Myocyte (in vitro differentiated cells): Measurements from ENCODE around the gene RHBG. TPM values are rescaled to one million over a fixed set of nuclear protein-coding genes. Genes with fewer than 3 reads are reported as not detected.

Experiments used
- DNase-seq: peaks from one replicate; pipeline ENCODE4 v3.0.0-alpha.2; 2012; ENCODE audit warnings: low read depth
- total RNA-seq: library from RNA; depleted of rRNA; stranded (reverse); fragments of >200 nt; gene quantifications from 2 replicates; pipeline ENCODE4 v1.2.3, GENCODE V29; 2014

The RHBG gene
- total RNA-seq, 1 donor from 2014 or later = not detected

DNA sequence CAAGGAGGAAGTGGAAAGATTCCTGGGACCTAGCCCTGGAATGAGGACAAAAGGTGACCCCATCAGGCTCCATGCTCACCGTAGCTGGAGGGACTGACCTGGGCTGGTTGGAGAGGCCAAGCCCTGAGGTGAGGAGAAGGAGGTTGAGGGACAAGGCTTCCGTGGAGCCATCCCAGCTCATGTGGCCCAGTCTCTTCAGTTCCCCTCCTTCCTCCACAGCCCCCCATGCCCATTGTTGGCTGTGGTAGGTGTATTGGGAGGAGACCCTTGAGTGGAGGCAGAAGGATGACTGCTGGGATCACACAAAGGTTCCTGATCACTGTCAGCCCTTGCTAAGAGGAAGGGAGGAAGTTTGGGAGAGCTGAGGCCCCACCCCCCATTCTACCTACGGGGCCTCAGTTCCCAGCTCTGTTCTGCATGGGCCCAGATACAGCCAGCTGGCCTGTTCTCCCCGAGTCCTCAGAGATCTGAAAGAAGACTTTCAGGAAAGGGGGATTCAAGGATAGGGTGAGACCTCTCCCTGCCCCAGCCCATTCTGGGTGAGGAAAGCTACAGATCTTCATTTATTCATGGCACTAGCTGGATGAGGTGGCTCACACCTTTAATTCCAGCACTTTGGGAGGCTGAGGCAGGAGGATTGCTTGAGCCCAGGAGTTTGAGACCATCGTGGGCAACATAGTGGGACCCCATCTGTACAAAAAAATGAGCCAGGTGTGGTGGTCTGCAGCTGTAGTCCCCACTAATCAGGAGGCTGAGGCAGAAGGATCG is 17.3 kb downstream of the RHBG start:
- DNase-seq = no peak

DNA sequence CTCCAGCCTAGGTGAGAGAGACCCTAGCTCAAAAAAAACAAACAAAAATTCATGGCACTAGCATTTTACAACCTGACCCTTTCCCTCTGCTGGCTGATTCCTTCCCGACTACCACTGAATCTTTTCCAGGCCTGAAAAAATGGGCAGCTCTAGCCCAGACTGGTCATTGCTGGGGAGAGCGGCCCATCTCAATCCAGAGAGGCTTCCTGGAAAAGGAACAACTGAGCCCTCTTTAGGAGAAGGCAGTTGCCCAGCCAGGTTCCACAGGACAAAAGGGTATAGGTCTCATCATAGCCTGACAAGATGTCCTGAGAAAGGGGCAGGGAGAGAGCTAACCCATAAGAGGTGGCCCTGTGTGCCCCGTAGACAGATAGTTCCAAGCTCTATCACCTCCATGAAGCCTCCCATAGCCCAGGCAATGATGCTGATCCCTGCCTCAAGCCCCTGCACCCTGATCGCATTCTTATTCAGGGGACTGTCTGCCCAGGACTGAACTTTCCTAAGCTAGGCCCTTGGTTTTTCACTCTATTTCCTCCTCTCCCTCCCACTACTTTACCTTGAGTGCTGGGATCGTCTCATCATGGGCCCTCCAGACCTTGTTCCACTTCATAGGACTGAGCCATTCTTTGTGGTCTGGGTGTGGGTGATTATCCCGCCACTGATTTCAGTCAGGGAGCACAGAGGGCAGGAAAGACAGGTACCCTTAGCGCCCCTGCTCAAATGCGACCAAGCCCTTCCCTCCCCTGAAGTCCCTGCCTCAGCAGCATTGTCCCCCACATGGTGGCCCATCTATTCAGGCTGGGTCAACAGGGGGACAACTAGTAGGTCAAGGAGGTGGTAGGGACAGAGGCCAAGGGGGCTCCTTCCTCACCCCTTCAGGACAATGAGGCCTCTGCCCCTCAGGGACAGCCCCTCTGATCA is 18.2 kb downstream of the RHBG start:
- DNase-seq = no peak

DNA sequence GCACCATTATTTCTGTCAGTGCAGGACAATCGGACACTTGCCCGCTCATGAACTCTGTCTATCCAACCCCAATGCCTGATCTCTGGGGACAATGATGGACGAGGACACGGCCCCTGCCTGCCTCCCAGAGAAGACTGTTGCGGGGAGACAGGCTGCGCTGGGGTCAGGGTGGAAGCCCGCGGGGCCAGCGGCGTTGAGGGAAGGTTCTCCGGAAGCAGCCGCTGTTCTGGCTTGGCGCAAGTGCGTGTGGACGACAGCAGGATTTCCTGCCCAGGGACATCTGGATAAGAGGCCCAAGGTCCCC is 18.8 kb downstream of the RHBG start:
- DNase-seq = no peak

DNA sequence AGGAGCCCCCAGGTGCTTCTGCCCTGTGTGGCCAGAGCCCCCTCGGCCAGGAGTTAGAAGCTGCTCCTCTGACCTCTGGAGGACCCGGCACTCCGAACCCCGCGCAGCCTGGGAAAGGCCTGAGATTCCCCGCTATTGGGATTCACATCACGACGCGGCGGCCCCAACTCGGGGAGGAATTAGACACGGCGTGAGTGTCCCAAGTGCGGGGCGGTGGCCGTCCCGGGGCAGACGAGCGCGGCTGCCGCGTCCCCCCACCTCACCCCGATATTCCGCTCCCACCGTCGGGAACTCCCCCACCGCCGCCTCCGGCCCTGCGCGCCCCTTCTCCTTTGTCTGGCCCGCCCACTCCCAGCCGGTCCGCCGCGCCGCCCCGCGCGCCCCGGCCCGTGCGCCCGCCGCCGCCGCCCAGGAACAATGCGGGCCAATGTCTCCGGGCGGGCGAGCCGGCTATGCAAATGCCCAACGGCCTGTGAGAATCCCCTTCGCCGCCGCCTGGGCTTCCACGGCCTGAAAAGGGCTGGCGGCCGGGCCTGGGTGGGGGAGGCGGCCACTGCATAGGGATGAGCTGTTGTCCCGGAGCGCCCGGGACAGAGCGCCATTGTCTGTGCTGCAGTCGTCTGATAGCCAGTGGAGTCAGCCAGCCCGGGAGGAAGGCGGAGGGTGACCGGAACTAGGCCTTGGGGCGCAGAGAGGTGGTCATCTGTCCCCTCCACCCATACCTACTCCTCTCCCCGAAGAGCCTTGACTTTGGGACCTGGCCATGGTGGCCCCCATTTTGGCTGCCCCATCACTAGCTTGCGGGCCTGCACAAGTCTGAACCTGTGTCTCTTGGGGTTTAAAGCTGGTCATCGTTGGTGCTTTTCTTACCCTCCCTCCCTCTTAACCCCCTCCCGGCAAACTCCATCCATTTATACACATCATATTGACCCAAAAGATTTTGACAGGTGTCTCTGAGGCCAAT is 19.4 kb downstream of the RHBG start:
- no peak for DNase-seq

DNA sequence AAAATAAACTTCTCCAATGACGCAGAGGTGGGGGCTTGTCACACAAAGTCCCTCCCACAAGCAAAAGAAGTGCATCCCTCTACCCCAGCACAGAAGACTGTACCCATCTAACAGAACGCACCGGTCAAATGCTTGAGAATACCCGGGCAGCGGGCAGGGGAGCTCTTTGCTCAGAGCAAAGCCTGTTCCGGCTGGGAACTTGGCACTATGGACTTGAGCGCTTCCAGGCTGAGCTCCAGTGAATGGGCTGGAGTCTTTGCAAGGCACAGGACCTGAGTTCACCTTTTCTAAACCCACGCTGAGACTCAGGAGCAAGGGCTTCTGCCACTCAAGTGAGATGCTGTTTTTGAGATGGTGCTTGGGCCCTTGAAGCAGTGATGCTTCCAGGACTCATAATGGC is 20.3 kb downstream of the RHBG start:
- DNase-seq = no peak

DNA sequence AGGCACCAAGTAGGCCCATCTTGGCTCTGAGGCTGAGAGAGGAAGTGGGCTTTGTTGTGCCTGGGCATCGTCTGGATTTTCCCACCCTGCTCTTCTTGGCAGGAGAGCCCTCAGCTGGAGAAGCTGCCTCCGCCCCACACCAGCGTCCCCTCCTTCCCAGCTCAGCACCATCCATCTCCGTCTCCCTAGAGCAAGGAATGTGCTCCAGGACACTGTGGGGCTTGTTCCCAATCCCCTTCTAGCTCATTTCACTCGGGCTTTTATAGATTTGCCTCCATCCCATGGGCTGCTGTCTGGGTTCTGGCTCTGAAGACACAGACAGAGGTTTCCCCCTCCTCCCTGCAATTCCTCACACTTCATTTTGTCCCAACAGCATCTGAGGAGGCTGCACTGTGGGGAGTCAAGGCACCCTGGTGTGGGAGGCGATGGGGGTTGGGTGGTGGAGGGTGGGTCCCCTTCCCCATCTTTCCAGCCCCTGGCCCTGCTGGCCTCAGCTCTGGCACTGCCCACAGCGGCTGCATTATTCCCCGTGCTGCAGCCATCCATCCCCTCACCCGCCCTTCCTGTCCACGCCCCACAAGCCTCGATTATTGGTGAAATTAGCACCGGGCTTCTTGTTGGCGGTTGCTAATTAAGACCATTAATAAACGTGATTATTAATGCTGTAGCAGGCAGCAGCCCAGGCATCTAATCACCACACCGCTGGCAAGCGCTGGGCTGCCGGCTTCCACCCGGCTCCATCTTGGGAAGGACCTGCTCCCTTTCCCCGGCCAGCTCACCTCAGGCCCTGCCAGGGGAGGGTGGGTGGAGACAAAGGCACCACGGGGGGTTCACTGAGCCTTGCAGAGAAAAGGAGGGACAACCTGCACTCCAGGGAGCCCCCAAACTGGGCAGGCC is 21.7 kb downstream of the RHBG start:
- DNase-seq = no peak

DNA sequence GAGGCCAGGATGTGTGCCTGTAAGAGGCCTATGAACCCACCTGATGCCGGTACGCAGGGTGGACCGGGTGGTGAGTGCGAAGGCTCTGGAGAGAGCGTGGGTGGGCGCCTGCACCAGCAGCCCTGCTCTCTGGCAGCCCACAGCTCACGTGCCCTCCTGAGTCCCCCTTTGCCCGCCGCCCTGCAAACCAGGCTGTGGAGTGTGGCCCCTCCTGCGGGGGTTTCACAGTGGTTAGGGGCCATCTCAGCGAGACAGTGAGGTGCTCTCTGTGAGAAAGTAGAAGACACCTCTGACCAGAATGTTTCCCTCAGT is 22.3 kb downstream of the RHBG start:
- DNase-seq = no peak

DNA sequence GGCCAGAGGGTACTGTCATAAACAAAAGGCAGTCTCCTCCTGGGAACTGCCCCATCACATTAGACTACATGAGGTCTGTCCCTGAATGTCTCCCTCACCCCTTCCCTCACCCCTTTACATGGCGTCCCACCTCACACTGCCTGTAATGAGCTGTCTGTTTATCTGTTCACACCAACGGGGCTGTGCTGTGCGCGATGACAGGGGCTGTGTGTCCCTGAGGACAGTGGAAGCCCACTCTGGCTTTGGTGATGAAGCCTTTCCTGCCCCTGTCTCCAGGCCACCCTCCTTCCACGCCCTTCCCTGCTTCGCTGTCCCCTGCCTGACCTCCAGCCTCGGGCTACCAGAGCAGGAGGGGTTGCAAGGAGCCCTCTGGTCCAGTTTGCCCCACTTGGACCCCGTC is 22.7 kb downstream of the RHBG start:
- DNase-seq = no peak

DNA sequence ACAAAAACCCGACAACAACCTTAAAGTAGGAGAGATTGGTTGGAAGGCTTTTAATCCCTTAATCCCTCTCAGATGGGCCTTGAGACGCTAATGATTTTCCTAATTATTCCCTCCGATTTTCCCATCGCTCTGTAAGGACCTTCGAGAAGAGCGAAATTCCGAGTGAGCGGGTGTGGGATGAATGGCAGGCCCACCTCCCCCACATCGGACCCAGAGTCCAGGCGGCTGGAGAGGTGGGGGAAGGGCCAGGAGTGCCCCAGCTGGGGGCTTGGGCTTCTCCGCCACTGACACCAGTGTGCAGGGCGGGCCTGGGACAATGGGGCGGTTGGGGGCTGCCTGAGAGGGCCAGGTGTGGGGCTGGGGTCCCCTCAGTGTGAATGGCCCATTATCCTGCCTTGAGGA is 23.4 kb downstream of the RHBG start:
- no peak for DNase-seq

DNA sequence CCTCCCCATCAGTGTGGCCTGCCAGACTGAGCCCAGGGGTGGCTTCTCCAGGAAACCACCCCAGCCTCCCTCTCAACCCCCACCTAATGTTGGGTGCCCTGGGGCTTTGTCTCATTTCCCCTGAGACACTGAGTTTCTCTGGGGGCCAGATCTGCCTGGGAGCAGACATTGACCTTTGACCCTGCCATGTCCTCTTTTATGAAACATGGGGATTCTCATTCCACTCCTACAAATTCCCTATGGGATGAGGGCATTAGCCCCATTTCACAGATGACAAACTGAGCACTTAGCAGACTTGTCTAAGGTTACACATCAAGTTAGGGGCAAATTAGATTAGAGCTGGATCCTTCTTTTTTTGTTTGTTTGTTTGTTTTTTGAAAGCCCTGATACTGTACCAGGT is 24.1 kb downstream of the RHBG start:
- no peak for DNase-seq

DNA sequence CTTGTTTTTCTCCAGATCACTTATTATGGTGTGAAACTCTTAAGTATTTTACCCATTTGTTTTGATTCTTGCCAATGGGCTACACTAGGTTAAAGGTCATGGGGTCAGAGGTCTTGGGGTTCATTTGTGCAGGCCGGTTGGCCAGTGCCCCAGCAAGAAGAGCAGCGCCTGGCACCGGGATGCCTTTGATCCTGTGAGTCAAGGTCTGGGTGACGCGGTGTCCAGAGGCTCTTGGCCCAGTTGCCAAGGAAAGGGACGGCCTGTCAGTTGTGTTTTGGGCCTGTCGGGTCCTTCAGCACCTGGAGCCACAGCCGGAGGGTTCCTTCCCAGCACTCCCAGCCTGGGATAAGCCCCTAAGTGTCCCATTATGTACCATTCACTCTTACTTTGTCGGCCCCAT is 25.1 kb downstream of the RHBG start:
- DNase-seq = no peak

DNA sequence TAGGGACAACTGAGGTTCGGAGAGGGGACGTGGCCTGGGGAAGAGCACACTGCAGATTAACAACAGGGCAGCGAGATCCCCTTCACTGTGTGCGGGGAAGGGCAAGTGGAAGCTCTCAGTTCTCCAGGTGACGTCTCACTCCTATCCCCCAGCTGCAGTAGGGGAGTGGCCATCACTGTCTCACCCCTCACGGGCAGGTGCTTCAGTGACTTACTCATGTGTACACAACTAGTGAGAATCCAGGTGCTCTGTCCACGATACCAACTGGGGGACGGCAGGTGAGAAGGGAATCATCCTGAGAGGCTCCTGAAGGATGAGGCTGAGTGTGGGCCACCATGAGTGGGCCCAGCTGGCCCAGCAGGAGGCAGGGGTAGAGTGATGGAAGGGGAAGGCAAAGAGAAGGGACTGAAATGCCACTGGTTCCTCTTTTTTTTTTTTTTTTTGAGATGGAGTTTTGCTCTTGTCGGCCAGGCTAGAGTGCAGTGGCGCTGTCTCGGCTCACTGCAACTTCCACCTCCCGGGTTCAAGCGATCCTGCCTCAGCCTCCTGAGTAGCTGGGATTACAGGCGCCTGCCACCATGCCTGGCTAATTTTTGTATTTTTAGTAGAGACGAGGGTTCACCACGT is 25.9 kb downstream of the RHBG start:
- no peak for DNase-seq

DNA sequence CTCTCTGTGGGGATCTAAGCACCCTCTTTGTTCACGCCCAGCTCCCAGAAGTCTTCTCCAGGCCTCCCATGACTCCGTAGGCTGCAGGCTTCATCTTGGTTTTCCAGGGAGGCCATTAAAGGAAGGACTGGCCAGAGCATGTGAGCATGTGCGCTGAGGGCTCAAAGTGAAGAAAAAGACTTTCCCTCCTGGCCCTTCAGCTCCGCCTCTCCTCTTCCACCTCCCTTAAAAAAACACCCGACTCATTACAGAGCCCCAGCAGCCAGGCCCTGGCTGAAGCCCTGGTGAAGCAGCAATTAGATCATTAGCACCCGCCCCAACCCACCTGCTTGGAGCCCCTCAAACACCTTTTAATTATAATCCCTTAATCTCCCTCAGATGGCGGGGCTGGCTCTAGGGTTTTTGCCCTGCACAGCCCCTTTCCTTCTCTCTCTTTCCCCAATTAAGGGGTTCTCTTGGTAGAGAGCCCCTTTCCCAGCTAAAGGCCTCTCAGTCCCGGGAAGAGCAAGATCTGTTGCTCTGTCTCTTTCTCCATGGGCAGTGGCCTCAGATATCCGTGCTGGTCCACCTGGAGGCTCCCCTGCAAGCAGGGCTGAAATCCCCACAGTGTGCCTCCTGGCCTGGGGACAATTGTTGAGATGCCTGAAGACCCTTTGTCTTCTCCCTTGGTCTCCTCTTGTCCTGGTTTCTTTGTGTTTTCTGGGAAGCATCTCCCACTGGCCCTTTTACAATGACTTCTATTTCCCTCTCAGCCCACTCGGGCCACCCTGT is 30.5 kb downstream of the RHBG start:
- DNase-seq = no peak

DNA sequence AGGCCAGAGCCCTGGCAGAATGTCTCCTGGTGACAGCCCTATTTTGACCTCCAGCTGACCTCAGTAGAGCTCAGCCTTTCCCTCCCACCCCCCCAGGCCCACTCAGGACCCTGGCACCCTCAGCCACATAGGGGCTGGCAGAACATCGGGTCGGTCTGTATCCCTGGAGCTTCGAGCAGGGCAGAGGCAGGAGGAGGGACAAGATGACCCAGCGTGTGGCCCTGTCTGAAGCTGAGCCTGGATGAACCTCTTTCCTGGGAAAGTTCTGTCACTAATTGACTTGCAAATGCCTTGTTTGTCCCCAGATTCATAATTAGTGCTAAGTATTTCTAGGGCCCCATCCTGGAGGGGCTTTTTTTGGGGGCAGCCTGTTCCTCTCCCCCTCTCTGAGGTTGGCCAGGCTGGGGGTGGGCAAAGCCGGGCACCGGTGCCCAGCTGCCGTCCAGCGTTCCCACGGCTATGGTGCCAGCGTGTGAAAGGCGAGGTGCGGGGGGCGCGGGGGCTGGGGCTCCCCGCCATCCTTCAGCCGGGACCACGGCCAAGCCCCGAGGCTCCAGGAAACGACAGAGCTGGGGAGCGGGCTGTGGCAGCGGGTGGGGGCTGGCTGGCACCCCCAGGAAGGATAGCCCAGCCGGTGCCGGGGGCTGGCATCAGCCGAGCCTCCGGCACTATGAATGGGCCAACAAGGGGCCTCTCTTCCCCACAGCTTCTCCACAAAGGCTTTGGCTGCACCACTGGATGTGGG is 31.4 kb downstream of the RHBG start:
- no peak for DNase-seq

DNA sequence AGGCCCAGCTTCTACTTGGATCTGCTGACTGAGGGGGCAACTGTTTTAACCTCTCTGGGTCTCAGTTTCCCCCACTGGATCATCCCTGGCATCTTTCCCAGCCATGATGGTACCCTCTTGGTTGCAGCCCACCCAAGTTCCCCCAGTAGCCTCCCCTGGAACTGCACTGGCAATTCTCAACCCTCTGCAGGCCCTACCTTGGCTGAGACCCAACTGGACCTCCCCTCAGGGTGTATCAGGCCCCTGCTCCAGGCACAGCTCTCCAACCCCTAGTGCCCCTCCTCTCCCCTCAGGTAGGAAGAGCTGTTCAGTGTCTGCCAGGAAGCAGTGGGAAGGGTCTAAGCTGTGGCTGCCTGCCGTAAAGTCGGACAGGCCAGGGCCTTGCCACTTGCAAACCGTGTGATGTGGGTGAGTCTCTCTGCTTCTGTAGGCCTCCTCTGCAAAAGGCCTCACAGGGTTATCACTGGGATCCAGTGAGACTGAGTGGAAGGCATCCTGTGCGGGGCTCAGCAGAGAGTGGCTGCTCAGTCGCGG is 32.1 kb downstream of the RHBG start:
- DNase-seq = no peak

DNA sequence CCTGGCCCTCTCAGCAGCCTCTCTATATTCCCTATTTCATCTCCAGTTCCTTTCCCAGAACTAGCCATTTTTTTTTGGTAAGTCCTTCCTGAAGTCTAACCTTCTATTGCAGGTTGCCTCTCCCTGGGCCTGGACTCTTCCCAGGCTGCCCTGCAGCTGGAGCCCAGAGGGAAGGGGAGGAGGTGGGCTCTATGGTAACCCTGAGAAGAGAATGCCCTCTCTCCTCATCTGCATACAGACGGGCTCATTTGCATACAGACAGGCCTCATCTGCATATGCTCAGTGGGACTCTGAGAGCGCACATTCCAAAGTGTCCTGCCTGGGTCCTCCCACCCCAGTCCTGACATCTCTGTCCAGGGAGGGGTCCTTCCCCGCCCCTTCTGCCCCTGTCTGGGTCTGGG is 32.7 kb downstream of the RHBG start:
- DNase-seq = no peak

DNA sequence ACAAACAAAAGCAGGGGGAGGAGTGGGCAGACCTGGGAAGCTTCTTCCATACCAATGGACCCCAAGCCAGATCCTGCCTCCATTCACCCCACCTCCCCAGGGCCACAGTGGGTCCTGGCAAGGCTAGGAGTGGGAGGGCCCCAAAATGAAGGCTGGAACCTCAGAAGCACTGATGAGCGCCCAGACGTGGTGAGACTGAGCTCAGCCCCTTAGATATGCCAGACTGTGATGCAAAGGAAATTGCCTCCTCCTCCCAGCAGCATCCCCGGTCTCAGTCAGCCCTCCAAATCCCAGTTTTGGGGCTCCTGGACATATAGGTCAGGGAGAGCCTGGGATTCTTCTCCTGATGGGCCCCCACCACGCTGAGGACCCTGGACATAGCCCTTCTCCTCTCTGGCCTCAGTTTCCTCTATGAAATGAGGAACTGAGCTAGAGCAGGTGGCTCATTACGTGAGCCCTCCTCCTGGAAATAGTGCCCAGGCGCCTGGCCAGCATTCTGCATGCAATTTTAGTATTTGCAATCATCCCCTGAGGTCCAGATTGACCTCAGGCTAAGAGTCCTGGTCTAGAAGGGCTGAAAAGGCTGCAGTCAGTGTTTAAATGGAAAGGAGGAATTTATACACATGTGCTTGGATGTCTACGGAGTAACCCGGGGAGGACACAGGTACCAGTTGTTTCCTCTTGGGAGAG is 33.5 kb downstream of the RHBG start:
- no peak for DNase-seq

DNA sequence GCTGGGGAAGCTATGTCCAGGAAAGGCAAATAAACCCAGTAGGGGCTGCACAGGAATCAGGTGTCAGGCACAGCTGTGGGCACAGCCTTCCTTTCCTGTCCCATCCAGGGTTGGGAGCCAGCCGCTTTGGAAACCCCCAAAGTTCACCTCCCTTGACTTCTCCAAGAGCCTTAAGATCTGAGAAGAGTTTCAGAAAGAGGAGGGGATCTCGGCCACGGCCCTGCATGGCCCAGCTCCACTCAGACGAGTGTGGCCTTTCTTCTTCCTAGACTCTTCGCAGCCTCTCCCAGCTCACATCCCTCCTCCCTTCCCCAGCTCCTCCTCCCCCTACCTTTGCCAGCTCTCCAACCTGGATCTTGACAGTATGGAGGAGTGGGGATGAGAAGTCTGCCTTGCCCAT is 36.7 kb downstream of the RHBG start:
- no peak for DNase-seq
